Activated naive CD8-positive, alpha-beta T cell treated with anti-CD3 and anti-CD28 coated beads, Interleukin-2, amount 10 ng/mL, durations not matched to agents 7 days and 5 days (primary cell): ENCODE measurements around the gene RAB14. TPM values are rescaled to one million over a fixed set of nuclear protein-coding genes. Genes with fewer than 3 reads are reported as not detected.
A peak's percentile ranks its signal among the peaks of the same experiment; 100 is the strongest.

Experiments
- ATAC-seq: fragments of 150-1000 bp; cut with Tn5 transposase; one replicate; pipeline ENCODE4 v1.10.0; 2021; ENCODE audit warnings: low read depth, moderate library complexity
- POLR2A ChIA-PET: fragments of 350-600 bp; sonication (Branson Sonifier 250); formaldehyde crosslinking; loops from one replicate; lab custom pipeline; 2021; ENCODE audit warnings: antibody characterized with exemption; lab: Charles Lee
- DNase-seq: peaks from one replicate; pipeline ENCODE4 v3.0.0; 2021
- H3K27ac Mint-ChIP-seq: one replicate; pipeline ENCODE4 v1.8.0; 2022; ENCODE audit warnings: mild to moderate bottlenecking, mixed read lengths
- H3K27me3 Mint-ChIP-seq: one replicate; pipeline ENCODE4 v1.8.0; 2022; ENCODE audit warnings: mild to moderate bottlenecking, moderate library complexity, mixed read lengths
- H3K36me3 Mint-ChIP-seq: one replicate; pipeline ENCODE4 v1.8.0; 2021; ENCODE audit warnings: mild to moderate bottlenecking, mixed read lengths
- H3K4me1 Mint-ChIP-seq: one replicate; pipeline ENCODE4 v1.8.0; 2021; ENCODE audit warnings: mixed read lengths
- H3K4me3 Mint-ChIP-seq: one replicate; pipeline ENCODE4 v1.8.0; 2022; ENCODE audit warnings: mild to moderate bottlenecking, moderate library complexity, mixed read lengths
- H3K9me3 Mint-ChIP-seq: one replicate; pipeline ENCODE4 v1.8.0; 2021; ENCODE audit warnings: mixed read lengths
- total RNA-seq, 2 experiments: library from RNA; stranded (reverse); gene quantifications; one replicate each; pipeline ENCODE4 v1.2.3, GENCODE V29; 2021

The RAB14 gene
- 10 to 100 TPM; 68.3 to 70.5 TPM for total RNA-seq

- POLR2A ChIA-PET: interaction anchor here (0.5 to 3.2 kb wide), 10 partner anchors 10 to 1711 kb away, joined by 3 to 9 read pairs (median 4); partner anchors contain the start of genes GSN, MEGF9 and ZBTB6
- peak; percentile 100 for DNase-seq
- Mint-ChIP-seq H3K27ac (peak within 1 kb of the TSS; percentile 92), H3K36me3 (peaks cover 13% of the 10 kb centered on the region), H3K27me3 (no peaks in the 10 kb centered on the region), H3K4me3 (peak within 1 kb of the TSS; percentile 94), H3K4me1 (peaks cover 42% of the 10 kb centered on the region), H3K9me3 (no peaks in the 10 kb centered on the region)
- ATAC-seq: peak; percentile 90
These were observed at the start of gene RAB14 for GRCh38 chr9:121201738-121202533. Gene RAB14 (minus strand): TSS chr9:121201869. CDS start chr9:121193412, 8,457 bp downstream.

- no peak for ATAC-seq
- no peak overlapping the region for H3K27ac Mint-ChIP-seq
These were observed 47.9 kb upstream of the RAB14 start for GRCh38 chr9:121249563-121249962.

GRCh38 chr9:121246821-121247561, 45.3 kb upstream of the RAB14 start:
- DNase-seq (no peak), ATAC-seq (no peak)
- Mint-ChIP-seq H3K4me3 (no peak overlapping the region), H3K27ac (no peak overlapping the region), H3K36me3 (peaks cover 27% of the 10 kb centered on the region), H3K27me3 (no peaks in the 10 kb centered on the region), H3K9me3 (peaks cover 3% of the 10 kb centered on the region), H3K4me1 (peaks cover 1% of the 10 kb centered on the region)
- POLR2A ChIA-PET: no interaction called here

More at GRCh38 chr9:121249563-121249962, 47.9 kb upstream of the RAB14 start:
- no peaks in the 10 kb centered on the region for H3K27me3 Mint-ChIP-seq
- no peak overlapping the region for H3K4me3 Mint-ChIP-seq
- no peak for DNase-seq
- no peaks in the 10 kb centered on the region for H3K9me3 Mint-ChIP-seq
- POLR2A ChIA-PET: no interaction called here
- H3K36me3 Mint-ChIP-seq: peaks cover 23% of the 10 kb centered on the region
- H3K4me1 Mint-ChIP-seq: peaks cover 5% of the 10 kb centered on the region

- Mint-ChIP-seq H3K27ac (no peak overlapping the region), H3K9me3 (peaks cover 3% of the 10 kb centered on the region), H3K27me3 (no peaks in the 10 kb centered on the region), H3K36me3 (peaks cover 20% of the 10 kb centered on the region), H3K4me3 (no peak overlapping the region), H3K4me1 (no peaks in the 10 kb centered on the region)
- no peak for DNase-seq
- POLR2A ChIA-PET: no interaction called here
- no peak for ATAC-seq
These were observed 41.3 kb upstream of the RAB14 start for GRCh38 chr9:121242959-121243346.

- Mint-ChIP-seq H3K27me3 (no peaks in the 10 kb centered on the region), H3K9me3 (peaks cover 3% of the 10 kb centered on the region), H3K4me1 (no peaks in the 10 kb centered on the region), H3K27ac (no peak overlapping the region), H3K4me3 (no peak overlapping the region), H3K36me3 (peaks cover 19% of the 10 kb centered on the region)
- POLR2A ChIA-PET: no interaction called here
- ATAC-seq: no peak
- DNase-seq: no peak
These were observed 40.7 kb upstream of the RAB14 start for GRCh38 chr9:121242219-121242958.

- Mint-ChIP-seq H3K36me3 (peaks cover 16% of the 10 kb centered on the region), H3K9me3 (peaks cover 3% of the 10 kb centered on the region), H3K27me3 (no peaks in the 10 kb centered on the region), H3K27ac (no peak overlapping the region), H3K4me3 (no peak overlapping the region), H3K4me1 (no peaks in the 10 kb centered on the region)
- ATAC-seq (no peak), DNase-seq (no peak)
- POLR2A ChIA-PET: no interaction called here
These were observed 38.9 kb upstream of the RAB14 start for GRCh38 chr9:121240472-121241135.

GRCh38 chr9:121239851-121240250, 38.2 kb upstream of the RAB14 start:
- POLR2A ChIA-PET: no interaction called here
- Mint-ChIP-seq H3K27me3 (no peaks in the 10 kb centered on the region), H3K4me3 (no peak overlapping the region), H3K36me3 (peaks cover 16% of the 10 kb centered on the region), H3K9me3 (peaks cover 3% of the 10 kb centered on the region), H3K4me1 (no peaks in the 10 kb centered on the region), H3K27ac (no peak overlapping the region)
- no peak for ATAC-seq
- no peak for DNase-seq

GRCh38 chr9:121239071-121239470, 37.4 kb upstream of the RAB14 start:
- Mint-ChIP-seq H3K36me3 (peaks cover 16% of the 10 kb centered on the region), H3K27me3 (no peaks in the 10 kb centered on the region), H3K9me3 (peaks cover 3% of the 10 kb centered on the region), H3K27ac (no peak overlapping the region), H3K4me1 (no peaks in the 10 kb centered on the region), H3K4me3 (no peak overlapping the region)
- POLR2A ChIA-PET: no interaction called here
- DNase-seq (no peak), ATAC-seq (no peak)

GRCh38 chr9:121237916-121238315, 36.2 kb upstream of the RAB14 start:
- DNase-seq (no peak), ATAC-seq (no peak)
- POLR2A ChIA-PET: no interaction called here
- H3K9me3 Mint-ChIP-seq: no peaks in the 10 kb centered on the region
- peaks cover 9% of the 10 kb centered on the region for H3K36me3 Mint-ChIP-seq
- H3K4me1 Mint-ChIP-seq: no peaks in the 10 kb centered on the region
- H3K4me3 Mint-ChIP-seq: no peak overlapping the region
- H3K27ac Mint-ChIP-seq: no peak overlapping the region
- no peaks in the 10 kb centered on the region for H3K27me3 Mint-ChIP-seq

GRCh38 chr9:121235512-121235911, 33.8 kb upstream of the RAB14 start:
- H3K4me1 Mint-ChIP-seq: no peaks in the 10 kb centered on the region
- no peaks in the 10 kb centered on the region for H3K9me3 Mint-ChIP-seq
- H3K27ac Mint-ChIP-seq: no peak overlapping the region
- H3K36me3 Mint-ChIP-seq: peaks cover 7% of the 10 kb centered on the region
- DNase-seq (no peak), ATAC-seq (no peak)
- POLR2A ChIA-PET: no interaction called here
- H3K4me3 Mint-ChIP-seq: no peak overlapping the region
- no peaks in the 10 kb centered on the region for H3K27me3 Mint-ChIP-seq

- ATAC-seq: no peak
- H3K9me3 Mint-ChIP-seq: no peaks in the 10 kb centered on the region
- H3K36me3 Mint-ChIP-seq: peaks cover 7% of the 10 kb centered on the region
- H3K27ac Mint-ChIP-seq: no peak overlapping the region
- H3K4me1 Mint-ChIP-seq: no peaks in the 10 kb centered on the region
- POLR2A ChIA-PET: no interaction called here
- H3K4me3 Mint-ChIP-seq: no peak overlapping the region
- no peak for DNase-seq
- H3K27me3 Mint-ChIP-seq: no peaks in the 10 kb centered on the region
These were observed 33.1 kb upstream of the RAB14 start for GRCh38 chr9:121234832-121235161.

- no peaks in the 10 kb centered on the region for H3K9me3 Mint-ChIP-seq
- H3K27me3 Mint-ChIP-seq: no peaks in the 10 kb centered on the region
- H3K4me1 Mint-ChIP-seq: no peaks in the 10 kb centered on the region
- H3K27ac Mint-ChIP-seq: no peak overlapping the region
- ATAC-seq: no peak
- no peak overlapping the region for H3K4me3 Mint-ChIP-seq
- DNase-seq: no peak
- POLR2A ChIA-PET: no interaction called here
- peaks cover 7% of the 10 kb centered on the region for H3K36me3 Mint-ChIP-seq
These were observed 32.5 kb upstream of the RAB14 start for GRCh38 chr9:121233906-121234831.
